OCI-LY3 (cell line): ENCODE data around the gene NCK2.

ENCODE experiments used
- CTCF ChIP-seq: fragments of 200-600, 300-600 bp; sonication (generic); IDR thresholded peaks from 2 replicates; pipeline ENCODE4 v1.5.1; 2014; ENCODE audit warnings: antibody characterized with exemption, low read length, low read depth
- EZH2phosphoT487 ChIP-seq: fragments of 200-600 bp; shearing (Covaris generic); IDR thresholded peaks from 2 replicates; pipeline ENCODE4 v1.6.1; 2018; ENCODE audit warnings: antibody characterized with exemption, mixed run types, low read depth

GRCh38 chr2:105776560-105776928 is 31.8 kb downstream of the NCK2 start:
- TF ChIP-seq CTCF (no peak), EZH2phosphoT487 (no peak)
